GM12878 (cell line): ENCODE measurements around the gene RRAGD. TPM values are rescaled to one million over a fixed set of nuclear protein-coding genes. Genes with fewer than 3 reads are reported as not detected.
A peak's percentile ranks its signal among the peaks of the same experiment; 100 is the strongest.

Experiments
- ATAC-seq: fragments of 200-7000 bp; cut with Tn5 transposase; 3 replicates; pipeline ENCODE4 v1.9.1; 2020; ENCODE audit warnings: mild to moderate bottlenecking, moderate library complexity
- BruUV-seq: library from RNA; stranded (reverse); fragments of 400-500 nt; replicated peaks from 2 replicates; lab custom pipeline; 2021; lab: Mats Ljungman, UMichigan
- CTCF ChIA-PET: fragments of 300-600 bp; sonication (Branson Sonifier 250); formaldehyde crosslinking; extraction: SDS; loops from one replicate; lab custom pipeline; 2021; ENCODE audit warnings: inconsistent platforms; lab: Yijun Ruan, JAX
- POLR2A ChIA-PET: fragments of 350-600 bp; formaldehyde crosslinking; extraction: SDS; loops from one replicate; lab custom pipeline; 2021; ENCODE audit warnings: inconsistent platforms; lab: Charles Lee
- RAD21 ChIA-PET: fragments of 300-600 bp; sonication (Branson Sonifier 250); formaldehyde crosslinking; loops from one replicate; lab custom pipeline; 2023; ENCODE audit warnings: antibody characterized with exemption; ENCODE audit not compliant: unreplicated experiment; lab: Charles Lee
- SMC1A ChIA-PET: fragments of 300-600 bp; sonication (Branson Sonifier 250); formaldehyde crosslinking; loops from one replicate; lab custom pipeline; 2023; ENCODE audit not compliant: unreplicated experiment, uncharacterized antibody; lab: Charles Lee
- DNase-seq: peaks from one replicate; pipeline ENCODE4 v3.0.0-alpha.2; 2011; ENCODE audit warnings: low read depth, low spot score
- FAIRE-seq: peaks from 3 replicates; lab custom pipeline; 2011; peaks lifted over from hg19 to GRCh38; lab: Jason Lieb, UNC
- H2AFZ ChIP-seq: 2 replicates; pipeline ENCODE4 v1.6.0; 2011; ENCODE audit warnings: low read depth, low read length, control low read depth; ENCODE audit not compliant: control insufficient read depth
- H3K27ac ChIP-seq: 2 replicates; pipeline ENCODE4 v1.5.1; 2011; ENCODE audit warnings: control low read depth; ENCODE audit not compliant: control insufficient read depth, insufficient read depth
- H3K27me3 ChIP-seq, 2 experiments: replicated peaks in 1 of 2; 2 replicates each; pipeline versions ENCODE4 v1.6.0 to v1.6.1; 2011; ENCODE audit warnings: low read length in 1 of 2; ENCODE audit not compliant: control insufficient read depth in 2 of 2, insufficient read depth in 2 of 2
- H3K36me3 ChIP-seq, 2 experiments: 2 replicates each; pipeline ENCODE4 v1.5.1; 2011; ENCODE audit warnings: low read length in 1 of 2; ENCODE audit not compliant: control insufficient read depth in 2 of 2, insufficient read depth in 2 of 2
- H3K4me1 ChIP-seq: 2 replicates; pipeline ENCODE4 v1.6.1; 2011; ENCODE audit warnings: mild to moderate bottlenecking, low read length, moderate library complexity, mixed read lengths; ENCODE audit not compliant: control insufficient read depth, insufficient read depth
- H3K4me2 ChIP-seq: 2 replicates; pipeline ENCODE4 v1.6.0; 2011; ENCODE audit warnings: control low read depth; ENCODE audit not compliant: control insufficient read depth, insufficient read depth
- H3K4me3 ChIP-seq: fragments of 200-600 bp; sonication (generic); 2 replicates; pipeline ENCODE4 v1.5.1; 2016
- H3K79me2 ChIP-seq: 2 replicates; pipeline ENCODE4 v1.6.0; 2011; ENCODE audit warnings: low read length; ENCODE audit not compliant: control insufficient read depth, insufficient read depth
- H3K9ac ChIP-seq: 2 replicates; pipeline ENCODE4 v1.8.0; 2011; ENCODE audit warnings: low read length, control low read depth, mixed read lengths; ENCODE audit not compliant: control insufficient read depth, insufficient read depth
- H3K9me3 ChIP-seq: replicated peaks from 3 replicates; pipeline ENCODE4 v1.5.1; 2011; ENCODE audit warnings: mild to moderate bottlenecking, low read length; ENCODE audit not compliant: control insufficient read depth, insufficient read depth
- H4K20me1 ChIP-seq: 2 replicates; pipeline ENCODE4 v1.6.0; 2011; ENCODE audit not compliant: control insufficient read depth, insufficient read depth
- MLLT1 ChIP-seq: fragments of 450-650 bp; IDR thresholded peaks from 2 replicates; pipeline ENCODE4 v1.6.1; 2016; ENCODE audit warnings: mild to moderate bottlenecking
- NFYB ChIP-seq: IDR thresholded peaks from 2 replicates; pipeline ENCODE4 v1.6.1; 2011; ENCODE audit warnings: low read depth, mild to moderate bottlenecking, low read length, improper control_type of control experiment, moderate library complexity; ENCODE audit not compliant: insufficient read depth
- WGBS: methylation state at CpG from one replicate; pipeline ENCODE4 v1.1.6; 2016; ENCODE audit warnings: low lambda C conversion rate; ENCODE audit not compliant: insufficient replicate concordance, insufficient coverage; ENCODE audit errors: missing lambda C conversion rate; 5-methylcytosine and 5-hydroxymethylcytosine counted together
- in situ Hi-C: fragments of 300-500 bp; cut with MboI; formaldehyde crosslinking; loops from 9 replicates; pipeline ENCODE4 v1.14.3; 2018; ENCODE audit warnings: mixed read lengths
- intact Hi-C: fragments of 100-400 bp; cut with micrococcal nuclease; formaldehyde crosslinking; loops from one replicate; pipeline ENCODE4 v1.14.2; 2022; ENCODE audit not compliant: unreplicated experiment
- polyA plus RNA-seq, 11 experiments: library from polyadenylated mRNA; depleted of rRNA in 4 of 11; unstranded in 6 of 11; stranded (reverse) in 5 of 11; fragments of >200 nt; fragmentation: Nextera tagmentation in 4 of 11; fragmentation: Illumina TruSeq in 1 of 11; extraction: Ambion mirVana in 4 of 11; extraction: Trizol in 1 of 11; gene quantifications; 1 replicate in 1 of 11; 2 replicates in 10 of 11; pipeline versions ENCODE4 v1.2.1 to v1.2.3, GENCODE V29; 2011 to 2016; ENCODE audit warnings: inconsistent platforms in 2 of 11, missing spikeins in 2 of 11, low read depth in 1 of 11
- total RNA-seq, 4 experiments: library from RNA; depleted of rRNA in 3 of 4; stranded (reverse); fragments of >200 nt in 3 of 4; fragmentation: Illumina TruSeq in 1 of 4; extraction: Trizol in 1 of 4; gene quantifications; 2 replicates each; pipeline versions ENCODE4 v1.2.1 to v1.2.3, GENCODE V29; 2013 to 2021

The RRAGD gene
- total and polyA plus RNA-seq, 10 of the 15 experiments (the other 5 are each of a cell fraction or from before 2014, with no cell fraction given): 4.6 to 17.4 (median 8.5) TPM

GRCh38 chr6:89409461-89410035, 2.5 kb downstream of the RRAGD start:
- H3K9ac ChIP-seq: no peak overlapping the region

More at GRCh38 chr6:89409461-89410035, 2.5 kb downstream of the RRAGD start:
- peak overlapping the region; percentile 30 for H3K4me3 ChIP-seq
- ATAC-seq: no peak
- H3K4me2 ChIP-seq: peak overlapping the region; percentile 83
- ChIA-PET SMC1A (interaction anchor here (0.9 to 2.8 kb wide), 3 partner anchors 38 to 427 kb away, joined by 3 to 9 read pairs (median 4); no protein-coding TSS in a partner anchor), RAD21 (interaction anchor here (1.3 kb wide), 1 partner anchor 21 kb away, joined by 4 read pairs; no protein-coding TSS in a partner anchor), CTCF (interaction anchor here (1.1 to 1.3 kb wide), 2 partner anchors 37 to 38 kb away, joined by 3 to 5 read pairs; no protein-coding TSS in a partner anchor), POLR2A (no interaction called here)
- no TSS peak for BruUV-seq
- H3K27me3 ChIP-seq: no peaks in the 10 kb centered on the region; a peak in 1 of 4 replicates
- no peak for DNase-seq
- FAIRE-seq: no peak
- in situ Hi-C loops: no loop called here
- peaks cover 7% of the 10 kb centered on the region; the same call in 1 of the 2 replicates for H3K4me1 ChIP-seq
- intact Hi-C loops: loop anchor here (2.0 kb wide), 1 partner anchor 37 kb away; no protein-coding TSS in a partner anchor
- no peak overlapping the region for H3K27ac ChIP-seq
- WGBS: 92% methylated on average over 7 of the region's 7 CpGs
- no peak overlapping the region for H2AFZ ChIP-seq
- H3K9me3 ChIP-seq: no peaks in the 10 kb centered on the region
- TF ChIP-seq NFYB (no peak), MLLT1 (0 out of 2 replicates have a peak, but pooled peaks have one; percentile 18)
- no peaks in the 10 kb centered on the region for H3K36me3 ChIP-seq
- no peaks in the 10 kb centered on the region for H4K20me1 ChIP-seq
- H3K79me2 ChIP-seq: peaks cover 58% of the 10 kb centered on the region
